ENCODE measurements around the gene RGS14.
"Not testable (repeated sequence)": the region's sequence is repeated elsewhere in the genome, so short reads cannot be mapped to it uniquely, and the experiment has no call there.

Gene RGS14

DNA sequence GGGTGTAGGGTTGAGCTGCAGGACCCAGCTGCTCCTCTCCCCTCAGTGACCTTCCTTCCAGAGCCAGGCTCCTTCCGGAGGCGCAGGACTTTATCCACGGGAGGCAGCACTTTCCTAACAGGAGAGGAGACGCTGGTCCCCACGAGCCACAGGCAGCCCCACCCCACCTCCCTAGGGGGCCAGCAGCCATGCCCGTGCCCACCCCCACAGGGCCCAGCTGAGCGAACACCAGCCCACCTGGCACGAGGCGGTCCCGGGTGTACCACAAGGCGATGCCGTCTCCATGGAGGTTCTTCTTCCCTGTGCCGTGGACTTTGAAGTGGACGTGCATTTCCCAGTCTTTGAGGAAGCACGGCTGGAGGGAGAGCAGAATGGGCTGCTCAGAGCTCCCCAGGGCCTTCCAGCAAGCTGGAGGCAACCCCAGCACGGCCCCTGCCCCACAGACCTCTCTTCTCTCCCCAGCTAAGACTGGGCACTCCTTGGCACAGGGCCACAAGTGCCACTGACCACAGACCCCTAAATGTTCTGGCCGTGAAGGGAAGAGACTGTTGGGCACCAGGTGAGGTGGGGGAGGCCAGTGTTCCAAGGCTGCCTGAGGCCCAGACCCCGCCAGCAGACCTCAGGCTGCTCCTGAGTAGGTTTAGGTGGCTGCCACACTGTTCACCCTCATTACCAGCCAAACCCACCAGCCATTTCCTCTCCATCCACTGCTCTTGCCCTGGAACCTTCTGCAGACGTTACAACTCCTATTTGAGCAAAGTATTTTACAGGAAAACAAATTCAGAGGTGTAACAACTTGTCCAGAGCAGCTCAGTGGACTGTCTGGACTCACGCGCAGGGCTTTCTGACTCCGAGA, 19.2 kb upstream of the RGS14 start:
- Histone ChIP-seq H3K4me1 (no peaks in the 10 kb centered on the region), H3K79me2 (peaks cover 56% of the 10 kb centered on the region), H3K4me2 (ENCODE audit: low read length) (no peak overlapping the region), H3K27me3 (ENCODE audit: control insufficient read depth, insufficient read depth, low read length) (no peaks in the 10 kb centered on the region), H3K27ac (no peak overlapping the region), H3K36me3 (ENCODE audit: control insufficient read depth, insufficient read depth, low read length) (no peaks in the 10 kb centered on the region), H3K9ac (no peak overlapping the region), H3K9me3 (ENCODE audit: control insufficient read depth, low read length) (no peaks in the 10 kb centered on the region), H2AFZ (no peak overlapping the region), H3K4me3 (ENCODE audit: low read depth, low read length) (no peak overlapping the region)
- TF ChIP-seq, protein P1, sequence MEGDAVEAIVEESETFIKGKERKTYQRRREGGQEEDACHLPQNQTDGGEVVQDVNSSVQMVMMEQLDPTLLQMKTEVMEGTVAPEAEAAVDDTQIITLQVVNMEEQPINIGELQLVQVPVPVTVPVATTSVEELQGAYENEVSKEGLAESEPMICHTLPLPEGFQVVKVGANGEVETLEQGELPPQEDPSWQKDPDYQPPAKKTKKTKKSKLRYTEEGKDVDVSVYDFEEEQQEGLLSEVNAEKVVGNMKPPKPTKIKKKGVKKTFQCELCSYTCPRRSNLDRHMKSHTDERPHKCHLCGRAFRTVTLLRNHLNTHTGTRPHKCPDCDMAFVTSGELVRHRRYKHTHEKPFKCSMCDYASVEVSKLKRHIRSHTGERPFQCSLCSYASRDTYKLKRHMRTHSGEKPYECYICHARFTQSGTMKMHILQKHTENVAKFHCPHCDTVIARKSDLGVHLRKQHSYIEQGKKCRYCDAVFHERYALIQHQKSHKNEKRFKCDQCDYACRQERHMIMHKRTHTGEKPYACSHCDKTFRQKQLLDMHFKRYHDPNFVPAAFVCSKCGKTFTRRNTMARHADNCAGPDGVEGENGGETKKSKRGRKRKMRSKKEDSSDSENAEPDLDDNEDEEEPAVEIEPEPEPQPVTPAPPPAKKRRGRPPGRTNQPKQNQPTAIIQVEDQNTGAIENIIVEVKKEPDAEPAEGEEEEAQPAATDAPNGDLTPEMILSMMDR (IDR thresholded peaks at IDR 0.05) = no peak

DNA sequence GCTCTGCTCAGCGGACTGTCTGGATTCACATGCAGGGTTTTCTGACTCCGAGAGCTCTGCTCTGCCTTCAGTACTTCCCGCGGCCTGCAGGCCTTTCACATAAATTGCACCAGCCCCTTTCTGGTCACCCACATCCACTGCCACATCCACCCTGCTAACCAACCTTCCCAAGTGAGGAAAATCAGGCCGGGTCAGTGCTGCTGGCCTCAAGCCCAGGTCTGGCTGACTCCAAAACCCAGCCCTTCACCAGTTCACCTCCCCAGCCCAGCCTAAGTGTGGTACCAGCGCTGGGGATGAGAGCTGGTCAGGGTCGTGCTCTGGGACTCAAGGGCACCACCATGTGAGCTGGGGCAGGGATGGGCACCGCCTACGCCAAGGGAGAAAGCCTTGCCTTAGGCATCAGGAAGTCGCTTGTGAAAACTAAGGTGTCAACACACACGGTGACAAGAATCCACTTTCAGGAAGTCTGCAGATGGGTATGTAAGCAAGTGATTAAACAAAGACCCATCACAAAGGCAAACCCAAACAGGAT, 18.6 kb upstream of the RGS14 start:
- Histone ChIP-seq H3K36me3 (ENCODE audit: control insufficient read depth, insufficient read depth, low read length) (no peaks in the 10 kb centered on the region), H2AFZ (no peak overlapping the region), H3K4me1 (no peaks in the 10 kb centered on the region), H3K27me3 (ENCODE audit: control insufficient read depth, insufficient read depth, low read length) (no peaks in the 10 kb centered on the region), H3K9ac (no peak overlapping the region), H3K9me3 (ENCODE audit: control insufficient read depth, low read length) (no peaks in the 10 kb centered on the region), H3K4me2 (ENCODE audit: low read length) (no peak overlapping the region), H3K79me2 (peaks cover 60% of the 10 kb centered on the region), H3K4me3 (ENCODE audit: low read depth, low read length) (no peak overlapping the region), H3K27ac (no peak overlapping the region)
- TF ChIP-seq, protein P1 (IDR thresholded peaks at IDR 0.05) = no peak

DNA sequence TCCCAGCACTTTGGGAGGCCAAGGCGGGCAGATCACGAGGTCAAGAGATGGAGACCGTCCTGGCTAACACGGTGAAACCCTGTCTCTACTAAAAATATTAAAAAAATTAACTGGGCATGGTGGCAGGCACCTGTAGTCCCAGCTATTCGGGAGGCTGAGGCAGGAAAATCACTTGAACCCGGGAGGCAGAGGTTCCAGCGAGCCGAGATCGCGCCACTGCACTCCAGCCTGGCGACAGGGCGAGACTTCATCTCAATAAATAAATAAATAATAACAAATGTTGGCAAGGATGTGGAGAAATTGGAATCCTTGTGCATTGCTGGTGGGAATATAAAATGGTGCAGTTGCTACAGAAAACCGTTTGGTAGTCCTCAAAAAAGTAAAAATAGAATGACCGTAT, 14.7 kb upstream of the RGS14 start:
- H3K36me3 ChIP-seq (ENCODE audit: control insufficient read depth, insufficient read depth, low read length); H3K9me3 ChIP-seq (ENCODE audit: control insufficient read depth, low read length); H3K4me3 ChIP-seq (ENCODE audit: low read depth, low read length); H3K27ac ChIP-seq; H3K9ac ChIP-seq; H3K4me1 ChIP-seq; H3K27me3 ChIP-seq (ENCODE audit: control insufficient read depth, insufficient read depth, low read length); H3K4me2 ChIP-seq (ENCODE audit: low read length); H2AFZ ChIP-seq: not testable (repeated sequence)
- peaks cover 57% of the 10 kb centered on the region for H3K79me2 ChIP-seq

GRCh38 chr5:177343777-177344176, 13.9 kb upstream of the RGS14 start:
- peaks cover 4% of the 10 kb centered on the region for H3K4me1 ChIP-seq
- TF ChIP-seq, protein P1 (IDR thresholded peaks at IDR 0.05) = no peak
- no peaks in the 10 kb centered on the region for H3K36me3 ChIP-seq (ENCODE audit: control insufficient read depth, insufficient read depth, low read length)

GRCh38 chr5:177344891-177345290, 12.8 kb upstream of the RGS14 start:
- TF ChIP-seq, protein P1 (IDR thresholded peaks at IDR 0.05) = no peak
- Histone ChIP-seq H3K27me3 (ENCODE audit: control insufficient read depth, insufficient read depth, low read length) (no peaks in the 10 kb centered on the region), H3K9me3 (ENCODE audit: control insufficient read depth, low read length) (no peaks in the 10 kb centered on the region), H3K4me2 (ENCODE audit: low read length) (no peak overlapping the region), H3K79me2 (peaks cover 43% of the 10 kb centered on the region), H3K4me3 (ENCODE audit: low read depth, low read length) (no peak overlapping the region), H3K36me3 (ENCODE audit: control insufficient read depth, insufficient read depth, low read length) (no peaks in the 10 kb centered on the region), H2AFZ (no peak overlapping the region), H3K9ac (no peak overlapping the region), H3K4me1 (peaks cover 4% of the 10 kb centered on the region), H3K27ac (no peak overlapping the region)

More at GRCh38 chr5:177343777-177344176, 13.9 kb upstream of the RGS14 start:
- H2AFZ ChIP-seq = no peak overlapping the region
- H3K9ac ChIP-seq = no peak overlapping the region
- no peaks in the 10 kb centered on the region for H3K27me3 ChIP-seq (ENCODE audit: control insufficient read depth, insufficient read depth, low read length)
- H3K79me2 ChIP-seq = peaks cover 50% of the 10 kb centered on the region
- H3K4me3 ChIP-seq (ENCODE audit: low read depth, low read length) = no peak overlapping the region
- no peak overlapping the region for H3K27ac ChIP-seq
- H3K4me2 ChIP-seq (ENCODE audit: low read length) = no peak overlapping the region
- no peaks in the 10 kb centered on the region for H3K9me3 ChIP-seq (ENCODE audit: control insufficient read depth, low read length)
